Esophagus (tissue), 2 donors: Measurements from ENCODE around the gene MAP1A. TPM values are rescaled to one million over a fixed set of nuclear protein-coding genes. Genes with fewer than 3 reads are reported as not detected.
"Not testable (repeated sequence)": the region's sequence is repeated elsewhere in the genome, so short reads cannot be mapped to it uniquely, and the experiment has no call there.

Experiments used
- H3K27ac ChIP-seq, 2 donors: one replicate each; pipeline ENCODE4 v1.5.1; 2013; ENCODE audit warnings: low read depth in 2 of 2, mild to moderate bottlenecking in 2 of 2, inconsistent platforms in 1 of 2, low read length in 1 of 2, moderate library complexity in 1 of 2
- H3K27me3 ChIP-seq, 2 donors: one replicate each; pipeline ENCODE4 v1.6.1; 2013; ENCODE audit warnings: low read length in 2 of 2, control low read depth in 1 of 2, mild to moderate bottlenecking in 1 of 2; ENCODE audit not compliant: insufficient read depth in 2 of 2, control insufficient read depth in 1 of 2
- H3K36me3 ChIP-seq, 2 donors: one replicate each; pipeline ENCODE4 v1.6.1; 2013; ENCODE audit warnings: low read length in 1 of 2; ENCODE audit not compliant: control insufficient read depth in 2 of 2, insufficient read depth in 2 of 2
- H3K4me1 ChIP-seq, 2 donors: one replicate each; pipeline ENCODE4 v1.6.1; 2013; ENCODE audit warnings: low read length in 1 of 2; ENCODE audit not compliant: control insufficient read depth in 2 of 2, insufficient read depth in 2 of 2
- H3K4me3 ChIP-seq, 2 donors: one replicate each; pipeline ENCODE4 v1.5.1; 2013; ENCODE audit warnings: low read length in 2 of 2, mild to moderate bottlenecking in 2 of 2, low read depth in 1 of 2, moderate library complexity in 1 of 2
- H3K9me3 ChIP-seq, 2 donors: one replicate each; pipeline ENCODE4 v1.6.1; 2013; ENCODE audit warnings: mild to moderate bottlenecking in 2 of 2, low read depth in 1 of 2, low read length in 1 of 2, moderate library complexity in 1 of 2; ENCODE audit not compliant: control insufficient read depth in 2 of 2, insufficient read depth in 1 of 2
- WGBS, 2 donors: extraction: QIAGEN DNeasy Blood & Tissue Kit; methylation state at CpG; one replicate each; pipeline ENCODE4 v1.1.7; 2013; 5-methylcytosine and 5-hydroxymethylcytosine counted together
- polyA plus RNA-seq, 2 donors: library from polyadenylated mRNA; stranded (reverse); fragments of 200-250 nt; gene quantifications; one replicate each; pipeline ENCODE4 v1.2.3, GENCODE V29; 2013
- donor health status: healthy with polysubstance abuse.
- donor health status: Bipolar disorder and iron deficiency.

The MAP1A gene
- polyA plus RNA-seq, 2 donors: 0.45 to 0.78 TPM

DNA sequence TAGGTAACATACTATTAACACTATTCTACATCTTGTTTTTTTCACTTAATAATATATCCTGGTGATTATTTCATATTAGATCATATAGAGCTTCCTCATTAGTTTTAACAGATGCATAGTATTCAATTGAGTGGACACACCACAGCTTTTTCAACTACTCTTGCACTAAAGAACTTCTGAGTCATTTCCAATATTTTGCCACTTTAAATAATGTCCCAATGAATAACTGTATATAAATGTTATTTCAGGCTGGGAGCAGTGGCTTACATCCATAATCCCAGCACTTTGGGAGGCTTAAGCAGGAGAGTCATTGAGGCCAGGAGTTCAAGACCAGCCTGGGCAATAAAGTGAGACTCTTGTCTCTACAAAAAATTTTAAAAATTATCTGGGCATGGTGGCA is 26.9 kb downstream of the MAP1A start:
- no peak overlapping the region for H3K27ac ChIP-seq
- no peaks in the 10 kb centered on the region for H3K4me1 ChIP-seq
- no peaks in the 10 kb centered on the region for H3K9me3 ChIP-seq
- H3K4me3 ChIP-seq: no peak overlapping the region
- H3K36me3 ChIP-seq: no peaks in the 10 kb centered on the region
- H3K27me3 ChIP-seq: no peaks in the 10 kb centered on the region

- Histone ChIP-seq H3K27me3 (no peaks in the 10 kb centered on the region), H3K9me3 (no peaks in the 10 kb centered on the region), H3K4me1 (no peaks in the 10 kb centered on the region), H3K4me3 (no peak overlapping the region), H3K36me3 (no peaks in the 10 kb centered on the region), H3K27ac (no peak overlapping the region)
- 86 to 87% methylated on average over 1 of the region's 1 CpG for WGBS, 2 donors
These were observed 28.0 kb downstream of the MAP1A start for GRCh38 chr15:43545426-43545825.

- no peak overlapping the region for H3K4me3 ChIP-seq
- whole genome bisulfite sequencing, 2 donors: 99 to 100% methylated on average over 2 of the region's 2 CpGs
- H3K36me3 ChIP-seq: no peaks in the 10 kb centered on the region
These were observed 30.1 kb downstream of the MAP1A start for GRCh38 chr15:43547539-43547938.

GRCh38 chr15:43550527-43551363 is 33.3 kb downstream of the MAP1A start:
- H3K36me3 ChIP-seq: no peaks in the 10 kb centered on the region
- H3K27ac ChIP-seq: no peak overlapping the region

More at GRCh38 chr15:43547539-43547938, 30.1 kb downstream of the MAP1A start:
- H3K9me3 ChIP-seq: no peaks in the 10 kb centered on the region
- no peak overlapping the region for H3K27ac ChIP-seq
- no peaks in the 10 kb centered on the region for H3K27me3 ChIP-seq
- H3K4me1 ChIP-seq: no peaks in the 10 kb centered on the region

GRCh38 chr15:43552256-43552655 is 34.8 kb downstream of the MAP1A start:
- Histone ChIP-seq H3K4me3 (no peak overlapping the region), H3K9me3 (no peaks in the 10 kb centered on the region), H3K27me3 (no peaks in the 10 kb centered on the region), H3K4me1 (no peaks in the 10 kb centered on the region), H3K36me3 (no peaks in the 10 kb centered on the region), H3K27ac (no peak overlapping the region)
- 94 to 96% methylated on average over 4 of the region's 4 CpGs for WGBS, 2 donors

More at GRCh38 chr15:43550527-43551363, 33.3 kb downstream of the MAP1A start:
- no peaks in the 10 kb centered on the region for H3K27me3 ChIP-seq
- H3K9me3 ChIP-seq: no peaks in the 10 kb centered on the region
- H3K4me3 ChIP-seq: no peak overlapping the region
- WGBS, 2 donors: 78 to 80% methylated on average over 10 of the region's 10 CpGs
- H3K4me1 ChIP-seq: no peaks in the 10 kb centered on the region

DNA sequence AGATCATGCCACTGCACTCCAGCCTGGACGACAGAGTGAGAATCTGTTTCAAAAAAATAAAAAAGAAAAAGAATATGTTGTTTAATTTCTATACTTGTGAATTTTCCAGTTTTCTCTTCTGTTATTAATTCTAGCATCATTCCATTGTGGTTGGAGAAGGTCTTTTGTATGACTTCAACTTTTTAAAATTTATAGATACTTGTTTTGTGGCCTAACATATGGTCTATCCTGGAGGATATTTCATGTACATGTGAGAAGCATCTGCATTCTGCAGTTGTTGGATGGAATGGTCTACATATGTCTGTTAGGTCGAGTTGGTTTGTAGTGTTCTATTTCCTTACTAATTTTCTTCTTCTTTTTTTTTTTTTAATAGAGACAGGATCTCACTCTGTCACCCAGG is 35.6 kb downstream of the MAP1A start:
- 74 to 75% methylated on average over 2 of the region's 2 CpGs for WGBS, 2 donors
- Histone ChIP-seq H3K4me3 (no peak overlapping the region), H3K27me3 (no peaks in the 10 kb centered on the region), H3K27ac (no peak overlapping the region), H3K36me3 (no peaks in the 10 kb centered on the region), H3K4me1 (no peaks in the 10 kb centered on the region), H3K9me3 (no peaks in the 10 kb centered on the region)

GRCh38 chr15:43562753-43563152 is 45.3 kb downstream of the MAP1A start:
- not testable (repeated sequence) for H3K27ac ChIP-seq, H3K4me1 ChIP-seq, H3K36me3 ChIP-seq, H3K9me3 ChIP-seq, H3K4me3 ChIP-seq, H3K27me3 ChIP-seq
- WGBS, 2 donors: 77 to 92% methylated on average over 2 of the region's 3 CpGs

DNA sequence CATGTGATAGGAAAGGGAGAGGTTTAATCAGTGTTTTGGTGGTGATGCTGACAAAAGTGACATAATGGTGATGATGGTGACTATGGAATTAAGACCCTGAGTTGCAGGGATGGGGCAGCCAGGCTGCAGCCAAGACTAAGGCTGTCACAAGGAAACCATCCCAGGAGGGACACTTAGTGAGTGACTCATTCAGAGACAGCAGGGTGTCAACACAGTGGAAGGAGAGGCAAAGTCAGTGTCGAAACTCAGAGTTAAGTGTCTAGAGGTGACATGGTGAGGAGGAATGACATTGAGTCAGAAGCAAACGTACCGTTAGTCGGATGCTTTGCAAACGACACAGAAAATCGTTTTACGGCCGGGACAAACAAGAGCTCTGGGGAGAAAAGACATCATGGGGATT is 46.4 kb downstream of the MAP1A start:
- no CpG with 5 or more reads among the region's 8 CpGs for WGBS, 2 donors
- not testable (repeated sequence) for H3K9me3 ChIP-seq, H3K4me1 ChIP-seq, H3K27ac ChIP-seq, H3K27me3 ChIP-seq, H3K4me3 ChIP-seq, H3K36me3 ChIP-seq

DNA sequence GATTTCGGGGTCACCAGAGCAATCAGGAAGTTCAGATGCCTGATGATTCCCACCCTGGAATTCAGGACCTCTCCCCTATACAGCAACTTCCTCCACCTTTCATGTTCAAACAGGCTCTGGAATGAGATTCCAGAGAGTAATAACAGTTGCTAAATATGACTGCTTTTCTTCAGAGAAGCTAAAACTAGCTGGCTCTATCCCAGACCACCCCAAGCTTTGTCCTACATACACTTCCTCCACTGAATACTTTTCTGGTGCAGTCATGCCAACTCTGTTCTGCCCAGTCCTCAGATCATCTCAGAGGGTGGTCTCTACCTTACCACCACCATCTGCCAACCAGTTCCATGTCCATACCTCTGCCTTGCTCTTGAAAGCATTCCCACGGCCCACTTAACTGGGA is 49.2 kb downstream of the MAP1A start:
- H3K4me3 ChIP-seq, H3K9me3 ChIP-seq, H3K4me1 ChIP-seq, H3K27ac ChIP-seq, H3K27me3 ChIP-seq, H3K36me3 ChIP-seq: not testable (repeated sequence)
- no CpG with 5 or more reads among the region's 2 CpGs for WGBS, 2 donors

GRCh38 chr15:43574607-43575006 is 57.2 kb downstream of the MAP1A start:
- not testable (repeated sequence) for H3K9me3 ChIP-seq, H3K4me1 ChIP-seq, H3K4me3 ChIP-seq, H3K36me3 ChIP-seq, H3K27me3 ChIP-seq, H3K27ac ChIP-seq
- WGBS, 2 donors: no CpG with 5 or more reads among the region's 1 CpG
